ENCODE results near the gene FBXO42.

The FBXO42 gene

GRCh38 chr1:16351994-16352841 lies at the start of gene FBXO42:
TSS of gene FBXO42 (minus strand) at chr1:16352480. CDS start at chr1:16315418, 37,062 bp downstream.
- peak within 1 kb of the TSS; percentile 92 for H3K4me3 ChIP-seq (ENCODE audit: low read depth, low read length)
- no peak for TF ChIP-seq CTCF (IDR thresholded peaks at IDR 0.05; ENCODE audit: low read depth, low read length, missing control alignments)
- in situ Hi-C loops (cut with HindIII; ENCODE audit: low sequenced_read_pairs), result no loop called here
- DNase-seq (ENCODE audit: low read depth), result peak; percentile 74

DNA sequence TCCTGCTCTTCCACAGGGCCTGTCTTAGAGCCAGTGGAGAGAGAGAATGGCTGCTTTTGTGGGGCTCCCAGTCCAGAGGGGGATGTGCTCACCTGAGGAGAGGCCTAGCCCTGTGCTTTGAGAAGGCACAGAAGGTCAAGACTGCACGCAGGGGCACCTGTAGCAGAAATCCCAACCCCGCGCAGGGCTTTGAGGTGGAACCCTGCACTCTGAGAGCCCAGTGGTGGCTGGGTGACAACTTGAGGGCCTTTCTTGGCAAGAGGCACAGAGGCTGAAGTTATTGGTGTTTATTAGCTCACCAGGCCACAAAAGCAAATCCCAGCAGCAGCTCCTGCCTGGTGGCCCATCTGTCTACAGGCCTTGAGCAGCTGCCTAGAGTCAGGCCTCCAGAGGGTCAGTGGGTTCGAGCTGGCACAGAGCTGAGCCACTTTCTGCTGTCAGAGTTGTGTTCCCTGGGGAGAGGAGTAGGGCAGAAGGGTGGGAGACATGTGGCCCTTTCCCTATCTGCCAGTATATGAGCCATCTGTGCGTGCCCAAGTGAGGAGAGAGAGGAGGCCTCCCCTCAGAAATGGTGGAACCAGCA lies 46.2 kb upstream of the FBXO42 start:
- H3K4me3 ChIP-seq (ENCODE audit: low read depth, low read length), result no peak overlapping the region
- in situ Hi-C loops (cut with HindIII; ENCODE audit: low sequenced_read_pairs), result no loop called here
- no peak for TF ChIP-seq CTCF (IDR thresholded peaks at IDR 0.05; ENCODE audit: low read depth, low read length, missing control alignments)
- DNase-seq (ENCODE audit: low read depth), result no peak

GRCh38 chr1:16397120-16397519 lies 44.8 kb upstream of the FBXO42 start:
- H3K4me3 ChIP-seq (ENCODE audit: low read depth, low read length), result no peak overlapping the region
- in situ Hi-C loops (cut with HindIII; ENCODE audit: low sequenced_read_pairs), result no loop called here
- no peak for TF ChIP-seq CTCF (IDR thresholded peaks at IDR 0.05; ENCODE audit: low read depth, low read length, missing control alignments)
- no peak for DNase-seq (ENCODE audit: low read depth)

- in situ Hi-C loops (cut with HindIII; ENCODE audit: low sequenced_read_pairs), result no loop called here
- no peak for TF ChIP-seq CTCF (IDR thresholded peaks at IDR 0.05; ENCODE audit: low read depth, low read length, missing control alignments)
- H3K4me3 ChIP-seq (ENCODE audit: low read depth, low read length), result no peak overlapping the region
- DNase-seq (ENCODE audit: low read depth), result peak; percentile 59
Observed at GRCh38 chr1:16396591-16396990, 44.3 kb upstream of the FBXO42 start.

- no peak for DNase-seq (ENCODE audit: low read depth)
- H3K4me3 ChIP-seq (ENCODE audit: low read depth, low read length), result no peak overlapping the region
- in situ Hi-C loops (cut with HindIII; ENCODE audit: low sequenced_read_pairs), result no loop called here
- no peak for TF ChIP-seq CTCF (IDR thresholded peaks at IDR 0.05; ENCODE audit: low read depth, low read length, missing control alignments)
Observed at GRCh38 chr1:16394977-16395376, 42.7 kb upstream of the FBXO42 start.

DNA sequence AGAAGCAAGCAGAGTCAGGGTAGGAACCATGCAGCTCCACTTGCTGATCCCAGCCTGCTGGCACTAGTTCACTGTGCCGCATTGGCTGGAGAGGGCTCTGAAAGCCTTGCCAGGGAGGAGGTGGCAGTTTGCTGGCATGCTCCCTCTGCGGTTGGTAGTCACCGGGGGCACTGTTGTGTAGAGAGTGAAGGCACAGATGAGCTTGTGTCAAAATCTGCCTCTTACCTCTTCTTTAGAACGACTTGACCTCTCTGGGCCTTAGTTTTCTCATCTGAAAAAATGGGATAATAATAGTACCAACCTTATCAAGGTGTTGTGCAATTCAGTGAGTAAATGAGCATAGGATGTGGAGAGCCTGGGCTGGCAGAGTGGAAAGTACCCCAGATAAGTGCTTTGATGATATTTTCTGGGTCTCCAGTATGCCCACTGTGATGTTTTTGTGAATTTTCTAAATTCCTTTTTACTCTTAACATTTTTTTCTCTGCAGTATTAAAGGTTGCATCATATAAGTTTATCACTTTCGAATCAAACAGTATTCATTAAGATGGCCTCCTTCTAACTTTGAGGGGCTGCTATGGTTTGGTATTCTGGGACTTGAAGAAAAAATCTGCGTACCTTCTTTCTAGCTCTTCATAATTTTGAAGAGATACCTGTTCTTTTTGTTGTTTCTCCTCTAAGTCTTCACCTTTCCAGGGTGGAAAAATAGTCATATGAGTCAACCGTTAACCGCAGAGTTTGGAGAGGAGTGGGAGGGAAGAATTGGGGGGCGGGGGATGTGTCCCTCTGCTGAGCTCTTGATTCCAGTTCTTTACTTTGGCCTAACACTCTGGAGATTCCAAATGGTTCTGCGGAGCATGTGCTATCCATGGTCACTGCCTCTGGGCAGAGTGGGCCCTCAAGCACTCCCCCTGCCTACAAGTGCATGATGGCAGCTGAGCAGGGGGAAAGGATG lies 41.6 kb upstream of the FBXO42 start:
- DNase-seq (ENCODE audit: low read depth), result no peak
- no peak for TF ChIP-seq CTCF (IDR thresholded peaks at IDR 0.05; ENCODE audit: low read depth, low read length, missing control alignments)
- no peak overlapping the region for H3K4me3 ChIP-seq (ENCODE audit: low read depth, low read length)
- in situ Hi-C loops (cut with HindIII; ENCODE audit: low sequenced_read_pairs), result no loop called here
